ENCODE measurements around the gene IL4.

GRCh38 chr5:132653716-132654115 lies 20.1 kb upstream of the IL4 start:
- TF ChIP-seq CTCF (IDR thresholded peaks at IDR 0.05 in 8 of 11, conservative IDR thresholded peaks at IDR 0.05 in 3 of 11): no peak
- no peak for TF ChIP-seq POLR2AphosphoS5 (IDR thresholded peaks at IDR 0.05)

Measured in spleen (tissue), 7 donors.